Measurements from ENCODE around the gene MGAT5.

GRCh38 chr2:134292514-134292913, 38.6 kb downstream of the MGAT5 start:
- TF ChIP-seq CTCF (IDR thresholded peaks at IDR 0.05) (no peak), POLR2A (IDR thresholded peaks at IDR 0.05) (no peak), EP300 (IDR thresholded peaks at IDR 0.05) (no peak), POLR2AphosphoS5 (IDR thresholded peaks at IDR 0.05) (no peak)
